Measurements from ENCODE around the gene SNRNP27.
"Not testable (repeated sequence)": the region's sequence is repeated elsewhere in the genome, so short reads cannot be mapped to it uniquely, and the experiment has no call there.

GRCh38 chr2:69894737-69895136 is 981 bp downstream of the SNRNP27 start:
- TF ChIP-seq CTCF, POLR2A (IDR thresholded peaks at IDR 0.05): not testable (repeated sequence)
